GM12892 (cell line): ENCODE measurements around the gene AKAP13.

Source experiments
- POLR2A ChIP-seq: IDR thresholded peaks from 2 replicates; pipeline ENCODE4 v1.6.1; 2011; ENCODE audit warnings: low read depth, low read length, control low read depth
- POLR2AphosphoS5 ChIP-seq: IDR thresholded peaks from 2 replicates; pipeline ENCODE4 v1.6.1; 2011; ENCODE audit warnings: low read depth, low read length, control low read depth
- TAF1 ChIP-seq: IDR thresholded peaks from 2 replicates; pipeline ENCODE4 v1.6.1; 2011; ENCODE audit warnings: low read depth, mild to moderate bottlenecking, control low read depth, low read length, borderline replicate concordance

- TF ChIP-seq POLR2A (no peak), POLR2AphosphoS5 (no peak), TAF1 (no peak)
These were observed 175.6 kb downstream of the AKAP13 start for GRCh38 chr15:85555875-85556617.
